T47D (cell line): Measurements from ENCODE around the gene CHST8.

Experiments
- DNase-seq, 2 experiments: peaks; one replicate each; pipeline versions ENCODE4 v3.0.0 to v3.0.0-alpha.2; 2011 to 2012; ENCODE audit warnings: low read depth in 1 of 2, low spot score in 1 of 2
- JUND ChIP-seq: IDR thresholded peaks from 2 replicates; pipeline ENCODE4 v1.6.1; 2012; ENCODE audit warnings: low read depth
- in situ Hi-C: cut with HindIII; loops from 2 replicates; pipeline ENCODE4 v1.10.0; 2016; ENCODE audit warnings: low sequenced_read_pairs, low pct_unique_long_range_greater_than_20kb

CHST8 gene

GRCh38 chr19:33674626-33675367, 53.0 kb downstream of the CHST8 start:
- TF ChIP-seq JUND, result no peak
- no peak for DNase-seq
- in situ Hi-C loops, result no loop called here

- in situ Hi-C loops, result no loop called here
- TF ChIP-seq JUND, result no peak
- no peak for DNase-seq
Observed at GRCh38 chr19:33675501-33676124, 53.9 kb downstream of the CHST8 start.

- no peak for DNase-seq
- in situ Hi-C loops, result no loop called here
- TF ChIP-seq JUND, result no peak
Observed at GRCh38 chr19:33676999-33677665, 55.4 kb downstream of the CHST8 start.

- TF ChIP-seq JUND, result no peak
- in situ Hi-C loops, result no loop called here
- peak in 1 of 2 experiments; percentile 39 for DNase-seq
Observed at GRCh38 chr19:33677745-33678426, 56.1 kb downstream of the CHST8 start.

GRCh38 chr19:33678796-33679585, 57.2 kb downstream of the CHST8 start:
- in situ Hi-C loops, result no loop called here
- no peak for TF ChIP-seq JUND
- peak in 1 of 2 experiments; percentile 19 for DNase-seq

GRCh38 chr19:33679696-33680095, 57.9 kb downstream of the CHST8 start:
- in situ Hi-C loops, result no loop called here
- no peak for TF ChIP-seq JUND

GRCh38 chr19:33681081-33681680, 59.4 kb downstream of the CHST8 start:
- in situ Hi-C loops, result no loop called here
- DNase-seq, result no peak
- TF ChIP-seq JUND, result no peak

More at GRCh38 chr19:33679696-33680095, 57.9 kb downstream of the CHST8 start:
- no peak for DNase-seq

GRCh38 chr19:33683881-33684537, 62.3 kb downstream of the CHST8 start:
- peak; percentile 76 to 79 for DNase-seq
- in situ Hi-C loops, result no loop called here
- TF ChIP-seq JUND, result no peak

GRCh38 chr19:33684538-33685232, 62.9 kb downstream of the CHST8 start:
- DNase-seq, result no peak
- no peak for TF ChIP-seq JUND
- in situ Hi-C loops, result no loop called here

GRCh38 chr19:33685541-33685940, 63.8 kb downstream of the CHST8 start:
- DNase-seq, result no peak
- no peak for TF ChIP-seq JUND

GRCh38 chr19:33686262-33686661, 64.5 kb downstream of the CHST8 start:
- in situ Hi-C loops, result no loop called here

More at GRCh38 chr19:33685541-33685940, 63.8 kb downstream of the CHST8 start:
- in situ Hi-C loops, result no loop called here

More at GRCh38 chr19:33686262-33686661, 64.5 kb downstream of the CHST8 start:
- no peak for DNase-seq
- TF ChIP-seq JUND, result no peak
